ENCODE data around the gene USP49. TPM values are rescaled to one million over a fixed set of nuclear protein-coding genes. Genes with fewer than 3 reads are reported as not detected.

USP49 gene
- total RNA-seq, 4 donors from 2014 or later, result 2.9 to 17.1 (median 4.1) TPM

GRCh38 chr6:41744236-41744787 lies 150.9 kb downstream of the USP49 start:
- peaks cover 6% of the 10 kb centered on the region for H3K4me1 ChIP-seq
- H3K36me3 ChIP-seq, result no peaks in the 10 kb centered on the region
- no peaks in the 10 kb centered on the region for H3K9me3 ChIP-seq
- no peaks in the 10 kb centered on the region for H3K27me3 ChIP-seq
- H3K4me3 ChIP-seq, result no peak overlapping the region
- TF ChIP-seq EP300 (IDR thresholded peaks at IDR 0.05) (no peak), CTCF (IDR thresholded peaks at IDR 0.05) (no peak), POLR2A (IDR thresholded peaks at IDR 0.05) (no peak), POLR2AphosphoS5 (IDR thresholded peaks at IDR 0.05) (no peak)
- no peak for DNase-seq (ENCODE audit: low spot score in 2 of 2)
- 86% methylated on average over 6 of the region's 7 CpGs for WGBS
- no peak overlapping the region for H3K27ac ChIP-seq

- Histone ChIP-seq H3K4me3 (no peak overlapping the region), H3K36me3 (no peaks in the 10 kb centered on the region), H3K4me1 (peaks cover 6% of the 10 kb centered on the region), H3K9me3 (no peaks in the 10 kb centered on the region), H3K27ac (no peak overlapping the region), H3K27me3 (no peaks in the 10 kb centered on the region)
- 94% methylated on average over 5 of the region's 6 CpGs for WGBS
- TF ChIP-seq POLR2AphosphoS5 (IDR thresholded peaks at IDR 0.05), result no peak
- TF ChIP-seq CTCF (IDR thresholded peaks at IDR 0.05), result no peak
- TF ChIP-seq POLR2A (IDR thresholded peaks at IDR 0.05), result no peak
- TF ChIP-seq EP300 (IDR thresholded peaks at IDR 0.05), result no peak
- DNase-seq (ENCODE audit: low spot score in 2 of 2), result no peak
These were observed 151.6 kb downstream of the USP49 start for GRCh38 chr6:41743406-41744235.

- no peaks in the 10 kb centered on the region for H3K4me1 ChIP-seq
- H3K4me3 ChIP-seq, result no peak overlapping the region
- no peak for TF ChIP-seq CTCF (IDR thresholded peaks at IDR 0.05)
- no peak for TF ChIP-seq POLR2A (IDR thresholded peaks at IDR 0.05)
- no peak for TF ChIP-seq EP300 (IDR thresholded peaks at IDR 0.05)
- TF ChIP-seq POLR2AphosphoS5 (IDR thresholded peaks at IDR 0.05), result no peak
- no peak for DNase-seq (ENCODE audit: low spot score in 2 of 2)
- no peaks in the 10 kb centered on the region for H3K27me3 ChIP-seq
- no peaks in the 10 kb centered on the region for H3K9me3 ChIP-seq
- 79% methylated on average over 15 of the region's 20 CpGs for WGBS
- no peaks in the 10 kb centered on the region for H3K36me3 ChIP-seq
- no peak overlapping the region for H3K27ac ChIP-seq
These were observed 153.3 kb downstream of the USP49 start for GRCh38 chr6:41741625-41742490.

GRCh38 chr6:41740366-41741162 lies 154.6 kb downstream of the USP49 start:
- 82% methylated on average over 8 of the region's 13 CpGs for WGBS
- Histone ChIP-seq H3K4me3 (no peak overlapping the region), H3K27ac (no peak overlapping the region), H3K9me3 (no peaks in the 10 kb centered on the region), H3K27me3 (no peaks in the 10 kb centered on the region), H3K4me1 (peaks cover 5% of the 10 kb centered on the region), H3K36me3 (no peaks in the 10 kb centered on the region)
- TF ChIP-seq POLR2AphosphoS5 (IDR thresholded peaks at IDR 0.05), result no peak
- TF ChIP-seq CTCF (IDR thresholded peaks at IDR 0.05), result no peak
- TF ChIP-seq POLR2A (IDR thresholded peaks at IDR 0.05), result no peak
- DNase-seq (ENCODE audit: low spot score in 2 of 2), result no peak

Other genes with a start within 250 kb of the USP49 start
- gene TFEB, start 159.8 kb downstream of the USP49 start, total RNA-seq, result 10 to 100 TPM; 19.0 to 23.3 (median 21.6) TPM
- not detected for gene PGC, start 148.0 kb downstream of the USP49 start, total RNA-seq
- gene FRS3, start 115.5 kb downstream of the USP49 start, total RNA-seq, result 1 to 10 TPM; 1.9 to 3.9 (median 3.7) TPM
- 1 to 10 TPM in 2 of 4 donors, under 1 TPM in 1, not detected in 1; 0.34 to 4.6 (median 3.6) TPM for gene PRICKLE4, start 114.6 kb downstream of the USP49 start, total RNA-seq
- 100 to 1,000 TPM in 3 of 4 donors, 10 to 100 TPM in 1; 50.2 to 165 (median 136) TPM for gene TOMM6, start 107.7 kb downstream of the USP49 start, total RNA-seq
- gene MED20, start 25.8 kb upstream of the USP49 start, total RNA-seq, result 10 to 100 TPM; 15.2 to 18.7 (median 17.3) TPM
- 10 to 100 TPM in 3 of 4 donors, 1 to 10 TPM in 1; 6.8 to 15.7 (median 10.4) TPM for gene BYSL, start 26.1 kb upstream of the USP49 start, total RNA-seq
- 100 to 1,000 TPM; 106 to 214 (median 132) TPM for gene CCND3, start 46.4 kb upstream of the USP49 start, total RNA-seq
- 10 to 100 TPM; 19.2 to 28.5 (median 26.4) TPM for gene TAF8, start 155.1 kb upstream of the USP49 start, total RNA-seq
- gene C6orf132, start 247.2 kb upstream of the USP49 start, total RNA-seq, result 100 to 1,000 TPM; 112 to 150 (median 122) TPM